GM18499 (cell line): ENCODE data around the gene CCDC178.

ENCODE experiments used
- ATAC-seq: cut with Tn5 transposase; IDR thresholded peaks from one replicate; pipeline ENCODE4 v1.9.1; 2021; ENCODE audit warnings: moderate number of reproducible peaks; ENCODE audit not compliant: insufficient read depth, unreplicated experiment

The CCDC178 gene

GRCh38 chr18:32893915-32894314 is 546.6 kb downstream of the CCDC178 start:
- no peak for ATAC-seq

GRCh38 chr18:32891797-32892196 is 548.7 kb downstream of the CCDC178 start:
- no peak for ATAC-seq

- no peak for ATAC-seq
These were observed 549.4 kb downstream of the CCDC178 start for GRCh38 chr18:32891130-32891529.

- ATAC-seq = no peak
These were observed 550.6 kb downstream of the CCDC178 start for GRCh38 chr18:32889615-32890593.

GRCh38 chr18:32888306-32888705 is 552.2 kb downstream of the CCDC178 start:
- ATAC-seq = no peak
